Measurements from ENCODE around the gene ZNF236.

GRCh38 chr18:76953583-76954233, 131.4 kb downstream of the ZNF236 start:
- no peak for TF ChIP-seq CTCF (IDR thresholded peaks at IDR 0.05)
- TF ChIP-seq POLR2A (IDR thresholded peaks at IDR 0.05), result no peak
